HepG2 (cell line): ENCODE data around the gene AFG1L. TPM values are rescaled to one million over a fixed set of nuclear protein-coding genes. Genes with fewer than 3 reads are reported as not detected.
"Not testable (repeated sequence)": the region's sequence is repeated elsewhere in the genome, so short reads cannot be mapped to it uniquely, and the experiment has no call there.

ENCODE experiments used
- ATAC-seq: fragments of 200-7000 bp; cut with Tn5 transposase; 3 replicates; pipeline ENCODE4 v1.9.1; 2020; ENCODE audit warnings: mild to moderate bottlenecking, moderate library complexity
- BruUV-seq: library from RNA; stranded (reverse); fragments of 400-500 nt; replicated peaks from 2 replicates; lab custom pipeline; 2021; lab: Mats Ljungman, UMichigan
- CTCF ChIA-PET: fragments of 300-600 bp; formaldehyde crosslinking; extraction: SDS; loops from one replicate; lab custom pipeline; 2021; ENCODE audit warnings: low total read pairs, inconsistent platforms, low intra/inter-chr PET ratio; lab: Yijun Ruan, JAX
- POLR2A ChIA-PET: fragments of 350-600 bp; sonication (Branson Sonifier 250); formaldehyde crosslinking; loops from one replicate; lab custom pipeline; 2020; ENCODE audit warnings: antibody characterized with exemption, inconsistent platforms; lab: Yijun Ruan, JAX
- DNase-seq: peaks from one replicate; pipeline ENCODE4 v3.0.0-alpha.2; 2015; ENCODE audit warnings: low spot score
- FAIRE-seq: peaks from 3 replicates; lab custom pipeline; 2011; peaks lifted over from hg19 to GRCh38; lab: Jason Lieb, UNC
- H2AFZ ChIP-seq: one replicate; pipeline ENCODE4 v1.6.1; 2011; ENCODE audit warnings: low read length, inconsistent platforms
- H3K27ac ChIP-seq: fragments of 300-600 bp; 3 replicates; pipeline ENCODE4 v1.8.0; 2011; ENCODE audit warnings: mixed run types, mild to moderate bottlenecking, mixed read lengths, low read length, inconsistent platforms; ENCODE audit not compliant: insufficient read depth; ENCODE audit errors: extremely low read length
- H3K27me3 ChIP-seq, 2 experiments: fragments of 200-600 bp in 1 of 2; 2 replicates in 1 of 2; 3 replicates in 1 of 2; pipeline versions ENCODE4 v1.6.0 to v1.8.0; 2011; ENCODE audit warnings: low read length in 2 of 2, mild to moderate bottlenecking in 2 of 2, moderate library complexity in 2 of 2, inconsistent platforms in 1 of 2; ENCODE audit not compliant: insufficient read depth in 2 of 2, control insufficient read depth in 1 of 2
- H3K36me3 ChIP-seq, 2 experiments: fragments of 200-600 bp in 1 of 2; replicated peaks in 1 of 2; 2 replicates in 1 of 2; 3 replicates in 1 of 2; pipeline versions ENCODE4 v1.5.1 to v1.8.0; 2011; ENCODE audit warnings: low read length in 2 of 2, inconsistent platforms in 1 of 2; ENCODE audit not compliant: insufficient read depth in 2 of 2, control insufficient read depth in 1 of 2
- H3K4me1 ChIP-seq: 2 replicates; pipeline ENCODE4 v1.5.1; 2012; ENCODE audit warnings: low read length, inconsistent platforms; ENCODE audit not compliant: insufficient read depth
- H3K4me2 ChIP-seq: 2 replicates; pipeline ENCODE4 v1.6.0; 2011; ENCODE audit warnings: low read depth, low read length, inconsistent platforms
- H3K4me3 ChIP-seq, 3 experiments: fragments of 200-600 bp in 1 of 3; sonication (generic), shearing (Covaris generic) in 1 of 3; replicated peaks in 1 of 3; 2 replicates each; pipeline ENCODE4 v1.5.1; 2011 to 2016; ENCODE audit warnings: low read length in 3 of 3, inconsistent platforms in 2 of 3, low read depth in 2 of 3, mild to moderate bottlenecking in 2 of 3, control low read depth in 1 of 3, mixed read lengths in 1 of 3; ENCODE audit not compliant: insufficient read depth in 1 of 3
- H3K79me2 ChIP-seq: one replicate; pipeline ENCODE4 v1.6.1; 2011; ENCODE audit warnings: low read length, inconsistent platforms; ENCODE audit not compliant: insufficient read depth
- H3K9ac ChIP-seq: 2 replicates; pipeline ENCODE4 v1.6.0; 2011; ENCODE audit warnings: mild to moderate bottlenecking, low read depth, low read length, inconsistent platforms; ENCODE audit not compliant: insufficient read depth
- H3K9me3 ChIP-seq: 2 replicates; pipeline ENCODE4 v1.5.1; 2012; ENCODE audit warnings: mild to moderate bottlenecking, low read length
- H4K20me1 ChIP-seq: 2 replicates; pipeline ENCODE4 v1.6.0; 2011; ENCODE audit warnings: inconsistent platforms, mild to moderate bottlenecking, low read length, moderate library complexity; ENCODE audit not compliant: insufficient read depth
- CEBPB ChIP-seq: IDR thresholded peaks from 2 replicates; pipeline ENCODE4 v1.6.1; 2011; ENCODE audit warnings: low read depth, low read length, improper control_type of control experiment, borderline replicate concordance
- CENPBD1 ChIP-seq: sonication (generic); formaldehyde crosslinking; IDR thresholded peaks from 2 replicates; pipeline ENCODE4 v1.8.0; 2022; ENCODE audit warnings: missing genetic modification reagents, low read depth, mild to moderate bottlenecking, borderline replicate concordance
- CREM ChIP-seq, 2 experiments: sonication (generic) in 1 of 2; formaldehyde crosslinking in 1 of 2; IDR thresholded peaks; 2 replicates each; pipeline versions ENCODE4 v1.4.0 to v1.6.1; 2016 to 2020; ENCODE audit warnings: antibody characterized with exemption in 1 of 2, mild to moderate bottlenecking in 1 of 2, missing genetic modification reagents in 1 of 2
- MED8 ChIP-seq: sonication (generic); formaldehyde crosslinking; IDR thresholded peaks from 2 replicates; pipeline ENCODE4 v1.8.1; 2023; ENCODE audit warnings: mild to moderate bottlenecking, missing genetic modification reagents; ENCODE audit not compliant: insufficient replicate concordance
- NFE2L2 ChIP-seq: fragments of 150-350 bp; IDR thresholded peaks from 2 replicates; pipeline ENCODE4 v1.6.1; 2014; ENCODE audit warnings: low read length
- ZFP37 ChIP-seq: sonication (generic); formaldehyde crosslinking; IDR thresholded peaks from 2 replicates; pipeline ENCODE4 v1.4.0; 2020; ENCODE audit warnings: missing genetic modification reagents, borderline replicate concordance
- WGBS: methylation state at CpG from one replicate; pipeline ENCODE4 v1.1.6; 2017; ENCODE audit warnings: low lambda C conversion rate; 5-methylcytosine and 5-hydroxymethylcytosine counted together
- in situ Hi-C: cut with HindIII; loops from 2 replicates; pipeline ENCODE4 v1.10.0; 2017; ENCODE audit warnings: low pct_unique_long_range_greater_than_20kb; ENCODE audit not compliant: extremely low pct_ligation_motif_present
- intact Hi-C: fragments of 100-400 bp; cut with micrococcal nuclease; formaldehyde crosslinking; loops from one replicate; pipeline ENCODE4 v1.10.0; 2022; ENCODE audit not compliant: unreplicated experiment
- polyA plus RNA-seq, 8 experiments: library from polyadenylated mRNA; depleted of rRNA in 3 of 8; stranded (reverse) in 7 of 8; unstranded in 1 of 8; fragments of >200 nt; fragmentation: Illumina TruSeq in 4 of 8; extraction: Trizol in 4 of 8; gene quantifications; 2 replicates each; pipeline versions ENCODE4 v1.2.1 to v1.2.3, GENCODE V29; 2011 to 2016; ENCODE audit warnings: low read depth in 4 of 8, missing spikeins in 1 of 8, mixed read lengths in 1 of 8; ENCODE audit not compliant: insufficient read depth in 1 of 8
- total RNA-seq, 5 experiments: library from RNA; depleted of rRNA; stranded (reverse); fragments of >200 nt; fragmentation: Illumina TruSeq; extraction: Trizol; gene quantifications; 2 replicates each; pipeline ENCODE4 v1.2.3, GENCODE V29; 2016; ENCODE audit warnings: low read depth in 1 of 5

The AFG1L gene
- total and polyA plus RNA-seq, 2 of the 13 experiments (the other 11 are each of a cell fraction or from before 2014, with no cell fraction given) = 3.1 to 14.0 TPM

DNA sequence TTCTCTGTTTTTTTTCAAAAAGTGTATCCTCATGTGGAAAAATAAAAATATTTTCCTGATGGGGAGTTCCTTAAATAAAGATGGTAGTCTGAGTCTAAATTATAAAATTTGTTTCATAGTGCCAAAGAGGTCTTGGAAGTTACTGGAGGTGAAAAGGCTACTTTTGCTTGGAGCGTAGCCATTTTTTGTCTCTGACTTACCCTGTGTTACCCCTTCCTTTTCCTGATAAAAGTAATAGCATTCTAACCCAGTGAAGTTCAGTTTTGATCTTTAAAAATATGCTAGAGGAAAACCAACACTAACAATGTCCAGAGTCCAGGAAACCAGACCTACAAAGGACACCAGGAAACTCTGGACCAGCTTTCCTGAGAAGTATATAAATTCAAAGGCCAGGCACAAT is 153.6 kb downstream of the AFG1L start:
- TF ChIP-seq MED8 (CRISPR knock-in tag) = no peak
- TF ChIP-seq CENPBD1 (CRISPR knock-in tag) = no peak
- no peak for TF ChIP-seq NFE2L2
- no peak for TF ChIP-seq CREM (IDR thresholded peaks at IDR 0.05)
- no peak for TF ChIP-seq CREM (CRISPR knock-in tag; IDR thresholded peaks at IDR 0.05)
- no peak for TF ChIP-seq ZFP37 (CRISPR knock-in tag)
- TF ChIP-seq CEBPB = no peak
- TF ChIP-seq, all 625 proteins: peak for 0
- FAIRE-seq (no peak), ATAC-seq (no peak), DNase-seq (no peak)
- Histone ChIP-seq H3K36me3 (no peaks in the 10 kb centered on the region), H4K20me1 (no peaks in the 10 kb centered on the region), H3K4me1 (no peaks in the 10 kb centered on the region), H2AFZ (no peak overlapping the region), H3K4me3 (no peak overlapping the region), H3K4me2 (no peak overlapping the region), H3K27ac (no peak overlapping the region), H3K9ac (no peak overlapping the region), H3K79me2 (no peaks in the 10 kb centered on the region), H3K9me3 (no peaks in the 10 kb centered on the region), H3K27me3 (no peaks in the 10 kb centered on the region)
- POLR2A ChIA-PET = no interaction called here
- intact Hi-C loops (no loop called here), in situ Hi-C loops (no loop called here)
- BruUV-seq = no TSS peak
- WGBS = 100% methylated on average over 1 of the region's 1 CpG
- CTCF ChIA-PET = no interaction called here

DNA sequence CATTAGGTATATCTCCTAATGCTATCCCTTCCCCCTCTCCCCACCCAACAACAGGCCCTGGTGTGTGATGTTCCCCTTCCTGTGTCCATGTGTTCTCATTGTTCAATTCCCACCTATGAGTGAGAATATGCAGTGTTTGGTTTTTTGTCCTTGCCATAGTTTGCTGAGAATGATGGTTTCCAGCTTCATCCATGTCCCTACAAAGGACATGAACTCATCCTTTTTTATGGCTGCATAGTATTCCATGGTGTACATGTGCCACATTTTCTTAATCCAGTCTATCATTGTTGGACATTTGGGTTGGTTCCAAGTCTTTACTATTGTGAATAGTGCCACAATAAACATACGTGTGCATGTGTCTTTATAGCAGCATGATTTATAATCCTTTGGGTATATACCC is 154.9 kb downstream of the AFG1L start:
- in situ Hi-C loops, DNase-seq: not testable (repeated sequence)
- no CpG with 5 or more reads among the region's 1 CpG for WGBS

More for the DNA sequence above, 154.9 kb downstream of the AFG1L start:
- POLR2A ChIA-PET, FAIRE-seq, H3K79me2 ChIP-seq, ATAC-seq, H3K36me3 ChIP-seq, BruUV-seq, H4K20me1 ChIP-seq, H3K9me3 ChIP-seq, H3K4me3 ChIP-seq, H3K27me3 ChIP-seq, CTCF ChIA-PET, H3K4me2 ChIP-seq, H2AFZ ChIP-seq, intact Hi-C loops, H3K27ac ChIP-seq, H3K4me1 ChIP-seq, H3K9ac ChIP-seq: not testable (repeated sequence)
